K562 (cell line): ENCODE data around the gene UROD. TPM values are rescaled to one million over a fixed set of nuclear protein-coding genes. Genes with fewer than 3 reads are reported as not detected.

Experiments
- BDP1 ChIP-seq: IDR thresholded peaks from 3 replicates; pipeline ENCODE4 v1.6.1; 2011; ENCODE audit not compliant: insufficient read length, insufficient read depth
- BHLHE40 ChIP-seq: IDR thresholded peaks from 2 replicates; pipeline ENCODE4 v1.6.1; 2011; ENCODE audit warnings: low read length, improper control_type of control experiment
- CBX3 ChIP-seq, 2 experiments: IDR thresholded peaks; 1 replicate in 1 of 2; 2 replicates in 1 of 2; pipeline ENCODE4 v1.6.1; 2012; ENCODE audit warnings: inconsistent platforms in 2 of 2, low read length in 2 of 2, borderline replicate concordance in 1 of 2, control low read depth in 1 of 2
- EGR1 ChIP-seq: fragments of 450-650 bp; conservative IDR thresholded peaks from 2 replicates; pipeline ENCODE4 v1.6.1; 2017; ENCODE audit warnings: mild to moderate bottlenecking
- ETV5 ChIP-seq: sonication (generic); formaldehyde crosslinking; IDR thresholded peaks from 2 replicates; pipeline ENCODE4 v1.4.0; 2020; ENCODE audit warnings: low read depth, mild to moderate bottlenecking, missing genetic modification reagents
- HDAC8 ChIP-seq: fragments of 450-650 bp; IDR thresholded peaks from 2 replicates; pipeline ENCODE4 v1.6.1; 2016; ENCODE audit warnings: mild to moderate bottlenecking, missing genetic modification characterization, moderate library complexity, missing compliant biosample characterization
- MECOM ChIP-seq: fragments of 250-450 bp; sonication (Bioruptor Pico); IDR thresholded peaks from 2 replicates; pipeline ENCODE4 v1.8.0; 2022; ENCODE audit warnings: inconsistent platforms
- RBM25 ChIP-seq: fragments of 200-400 bp; formaldehyde crosslinking; IDR thresholded peaks from 2 replicates; pipeline ENCODE4 v1.6.1; 2018; ENCODE audit warnings: low read length, low read depth, moderate library complexity; ENCODE audit not compliant: severe bottlenecking
- ZFP36 ChIP-seq: fragments of 150-350 bp; IDR thresholded peaks from 2 replicates; pipeline ENCODE4 v1.6.1; 2018; ENCODE audit warnings: low read length, low read depth; ENCODE audit not compliant: partially characterized antibody
- ZNF282 ChIP-seq: sonication (generic); formaldehyde crosslinking; IDR thresholded peaks from 2 replicates; pipeline ENCODE4 v1.8.1; 2023; ENCODE audit warnings: missing genetic modification reagents
- ZSCAN32 ChIP-seq: fragments of 450-650 bp; formaldehyde crosslinking; IDR thresholded peaks from 2 replicates; pipeline ENCODE4 v1.4.0; 2020; ENCODE audit warnings: mild to moderate bottlenecking, moderate library complexity
- polyA plus RNA-seq, 8 experiments: library from polyadenylated mRNA; depleted of rRNA in 4 of 8; stranded (reverse) in 5 of 8; unstranded in 3 of 8; fragments of >200 nt; fragmentation: Nextera tagmentation in 2 of 8; fragmentation: Illumina TruSeq in 1 of 8; extraction: Ambion mirVana in 2 of 8; extraction: Trizol in 1 of 8; gene quantifications; 2 replicates each; pipeline versions ENCODE4 v1.2.1 to v1.2.3, GENCODE V29; 2011 to 2014; ENCODE audit warnings: inconsistent platforms in 1 of 8, missing spikeins in 1 of 8
- total RNA-seq, 7 experiments: library from RNA; depleted of rRNA in 6 of 7; stranded (reverse); fragments of >200 nt in 6 of 7; fragmentation: Illumina TruSeq in 2 of 7; extraction: Trizol in 2 of 7; gene quantifications; 2 replicates each; pipeline versions ENCODE4 v1.2.1 to v1.2.3, GENCODE V29; 2011 to 2021; ENCODE audit warnings: low replicate concordance in 1 of 7
- TF ChIP-seq, protein P1 (sequence below): fragments of 450-650 bp; IDR thresholded peaks from 2 replicates; pipeline ENCODE4 v1.6.1; 2016; ENCODE audit warnings: low read depth
- TF ChIP-seq, protein P2 (sequence below): fragments of 450-650 bp; conservative IDR thresholded peaks from 2 replicates; pipeline ENCODE4 v1.6.1; 2016; ENCODE audit warnings: missing genetic modification characterization, low read depth, mild to moderate bottlenecking, missing compliant biosample characterization, moderate library complexity
- TF ChIP-seq, protein P3 (sequence below): sonication (generic); formaldehyde crosslinking; IDR thresholded peaks from 2 replicates; pipeline ENCODE4 v1.4.0; 2020; ENCODE audit warnings: mild to moderate bottlenecking, missing genetic modification reagents
- TF ChIP-seq, protein P4 (sequence below): fragments of 250-450 bp; sonication (Bioruptor Pico); IDR thresholded peaks from 2 replicates; pipeline ENCODE4 v1.4.0; 2020

Gene UROD
- total and polyA plus RNA-seq, 9 of the 15 experiments (the other 6 are each of a cell fraction or from before 2014, with no cell fraction given), result 533 to 2,933 (median 1,100) TPM

DNA sequence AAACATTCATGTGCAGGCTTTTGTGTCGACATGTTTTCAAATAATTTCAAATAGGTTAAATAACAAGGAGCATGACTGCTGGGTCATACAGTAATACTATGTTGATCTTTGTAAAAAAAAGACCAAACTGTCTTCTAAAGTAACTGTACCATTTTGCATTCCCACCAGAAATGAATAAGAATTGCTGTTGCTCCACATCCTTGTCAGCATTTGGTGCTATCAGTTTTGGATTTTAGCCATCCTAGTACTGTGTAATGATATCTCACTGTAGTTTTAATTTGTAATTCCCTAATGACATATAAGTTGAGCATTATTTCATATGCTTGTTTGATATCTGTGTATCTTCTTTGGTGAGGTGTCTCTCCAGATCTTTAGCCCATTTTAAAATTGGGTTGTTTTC lies 11.6 kb downstream of the UROD start (continued):
- TF ChIP-seq, protein P1, sequence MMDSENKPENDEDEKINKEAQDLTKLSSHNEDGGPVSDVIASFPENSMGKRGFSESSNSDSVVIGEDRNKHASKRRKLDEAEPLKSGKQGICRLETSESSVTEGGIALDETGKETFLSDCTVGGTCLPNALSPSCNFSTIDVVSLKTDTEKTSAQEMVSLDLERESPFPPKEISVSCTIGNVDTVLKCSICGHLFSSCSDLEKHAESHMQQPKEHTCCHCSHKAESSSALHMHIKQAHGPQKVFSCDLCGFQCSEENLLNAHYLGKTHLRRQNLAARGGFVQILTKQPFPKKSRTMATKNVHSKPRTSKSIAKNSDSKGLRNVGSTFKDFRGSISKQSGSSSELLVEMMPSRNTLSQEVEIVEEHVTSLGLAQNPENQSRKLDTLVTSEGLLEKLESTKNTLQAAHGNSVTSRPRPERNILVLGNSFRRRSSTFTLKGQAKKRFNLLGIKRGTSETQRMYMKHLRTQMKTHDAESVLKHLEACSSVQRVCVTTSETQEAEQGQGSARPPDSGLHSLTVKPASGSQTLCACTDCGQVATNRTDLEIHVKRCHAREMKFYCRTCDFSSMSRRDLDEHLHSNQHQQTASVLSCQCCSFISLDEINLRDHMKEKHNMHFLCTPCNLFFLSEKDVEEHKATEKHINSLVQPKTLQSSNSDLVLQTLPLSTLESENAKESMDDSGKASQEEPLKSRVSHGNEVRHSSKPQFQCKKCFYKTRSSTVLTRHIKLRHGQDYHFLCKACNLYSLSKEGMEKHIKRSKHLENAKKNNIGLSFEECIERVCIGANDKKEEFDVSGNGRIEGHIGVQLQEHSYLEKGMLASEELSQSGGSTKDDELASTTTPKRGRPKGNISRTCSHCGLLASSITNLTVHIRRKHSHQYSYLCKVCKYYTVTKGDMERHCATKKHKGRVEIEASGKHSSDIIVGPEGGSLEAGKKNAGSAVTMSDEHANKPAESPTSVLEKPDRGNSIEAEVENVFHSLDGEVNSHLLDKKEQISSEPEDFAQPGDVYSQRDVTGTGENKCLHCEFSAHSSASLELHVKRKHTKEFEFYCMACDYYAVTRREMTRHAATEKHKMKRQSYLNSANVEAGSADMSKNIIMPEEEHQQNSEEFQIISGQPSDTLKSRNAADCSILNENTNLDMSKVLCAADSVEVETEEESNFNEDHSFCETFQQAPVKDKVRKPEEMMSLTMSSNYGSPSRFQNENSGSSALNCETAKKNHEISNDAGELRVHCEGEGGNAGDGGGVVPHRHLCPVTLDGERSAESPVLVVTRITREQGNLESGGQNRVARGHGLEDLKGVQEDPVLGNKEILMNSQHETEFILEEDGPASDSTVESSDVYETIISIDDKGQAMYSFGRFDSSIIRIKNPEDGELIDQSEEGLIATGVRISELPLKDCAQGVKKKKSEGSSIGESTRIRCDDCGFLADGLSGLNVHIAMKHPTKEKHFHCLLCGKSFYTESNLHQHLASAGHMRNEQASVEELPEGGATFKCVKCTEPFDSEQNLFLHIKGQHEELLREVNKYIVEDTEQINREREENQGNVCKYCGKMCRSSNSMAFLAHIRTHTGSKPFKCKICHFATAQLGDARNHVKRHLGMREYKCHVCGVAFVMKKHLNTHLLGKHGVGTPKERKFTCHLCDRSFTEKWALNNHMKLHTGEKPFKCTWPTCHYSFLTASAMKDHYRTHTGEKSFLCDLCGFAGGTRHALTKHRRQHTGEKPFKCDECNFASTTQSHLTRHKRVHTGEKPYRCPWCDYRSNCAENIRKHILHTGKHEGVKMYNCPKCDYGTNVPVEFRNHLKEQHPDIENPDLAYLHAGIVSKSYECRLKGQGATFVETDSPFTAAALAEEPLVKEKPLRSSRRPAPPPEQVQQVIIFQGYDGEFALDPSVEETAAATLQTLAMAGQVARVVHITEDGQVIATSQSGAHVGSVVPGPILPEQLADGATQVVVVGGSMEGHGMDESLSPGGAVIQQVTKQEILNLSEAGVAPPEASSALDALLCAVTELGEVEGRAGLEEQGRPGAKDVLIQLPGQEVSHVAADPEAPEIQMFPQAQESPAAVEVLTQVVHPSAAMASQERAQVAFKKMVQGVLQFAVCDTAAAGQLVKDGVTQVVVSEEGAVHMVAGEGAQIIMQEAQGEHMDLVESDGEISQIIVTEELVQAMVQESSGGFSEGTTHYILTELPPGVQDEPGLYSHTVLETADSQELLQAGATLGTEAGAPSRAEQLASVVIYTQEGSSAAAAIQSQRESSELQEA, result peak; percentile 67
- TF ChIP-seq CBX3 (IDR thresholded peaks at IDR 0.05; ENCODE audit: borderline replicate concordance in 1 of 2, low read length in 2 of 2), result peak in 1 of 2 experiments; percentile 41; a peak in 1 of 3 replicates
- TF ChIP-seq, protein P2, sequence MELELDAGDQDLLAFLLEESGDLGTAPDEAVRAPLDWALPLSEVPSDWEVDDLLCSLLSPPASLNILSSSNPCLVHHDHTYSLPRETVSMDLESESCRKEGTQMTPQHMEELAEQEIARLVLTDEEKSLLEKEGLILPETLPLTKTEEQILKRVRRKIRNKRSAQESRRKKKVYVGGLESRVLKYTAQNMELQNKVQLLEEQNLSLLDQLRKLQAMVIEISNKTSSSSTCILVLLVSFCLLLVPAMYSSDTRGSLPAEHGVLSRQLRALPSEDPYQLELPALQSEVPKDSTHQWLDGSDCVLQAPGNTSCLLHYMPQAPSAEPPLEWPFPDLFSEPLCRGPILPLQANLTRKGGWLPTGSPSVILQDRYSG (tag), result no peak
- no peak for TF ChIP-seq EGR1
- TF ChIP-seq ZSCAN32, result no peak
- no peak for TF ChIP-seq MECOM
- TF ChIP-seq, protein P3, sequence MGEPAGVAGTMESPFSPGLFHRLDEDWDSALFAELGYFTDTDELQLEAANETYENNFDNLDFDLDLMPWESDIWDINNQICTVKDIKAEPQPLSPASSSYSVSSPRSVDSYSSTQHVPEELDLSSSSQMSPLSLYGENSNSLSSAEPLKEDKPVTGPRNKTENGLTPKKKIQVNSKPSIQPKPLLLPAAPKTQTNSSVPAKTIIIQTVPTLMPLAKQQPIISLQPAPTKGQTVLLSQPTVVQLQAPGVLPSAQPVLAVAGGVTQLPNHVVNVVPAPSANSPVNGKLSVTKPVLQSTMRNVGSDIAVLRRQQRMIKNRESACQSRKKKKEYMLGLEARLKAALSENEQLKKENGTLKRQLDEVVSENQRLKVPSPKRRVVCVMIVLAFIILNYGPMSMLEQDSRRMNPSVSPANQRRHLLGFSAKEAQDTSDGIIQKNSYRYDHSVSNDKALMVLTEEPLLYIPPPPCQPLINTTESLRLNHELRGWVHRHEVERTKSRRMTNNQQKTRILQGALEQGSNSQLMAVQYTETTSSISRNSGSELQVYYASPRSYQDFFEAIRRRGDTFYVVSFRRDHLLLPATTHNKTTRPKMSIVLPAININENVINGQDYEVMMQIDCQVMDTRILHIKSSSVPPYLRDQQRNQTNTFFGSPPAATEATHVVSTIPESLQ, result no peak
- TF ChIP-seq BDP1, result no peak
- TF ChIP-seq RBM25, result peak; percentile 94
- TF ChIP-seq ZFP36, result peak; percentile 86
- TF ChIP-seq HDAC8, result no peak
- TF ChIP-seq ZNF282 (CRISPR knock-in tag), result no peak
- TF ChIP-seq, protein P4, sequence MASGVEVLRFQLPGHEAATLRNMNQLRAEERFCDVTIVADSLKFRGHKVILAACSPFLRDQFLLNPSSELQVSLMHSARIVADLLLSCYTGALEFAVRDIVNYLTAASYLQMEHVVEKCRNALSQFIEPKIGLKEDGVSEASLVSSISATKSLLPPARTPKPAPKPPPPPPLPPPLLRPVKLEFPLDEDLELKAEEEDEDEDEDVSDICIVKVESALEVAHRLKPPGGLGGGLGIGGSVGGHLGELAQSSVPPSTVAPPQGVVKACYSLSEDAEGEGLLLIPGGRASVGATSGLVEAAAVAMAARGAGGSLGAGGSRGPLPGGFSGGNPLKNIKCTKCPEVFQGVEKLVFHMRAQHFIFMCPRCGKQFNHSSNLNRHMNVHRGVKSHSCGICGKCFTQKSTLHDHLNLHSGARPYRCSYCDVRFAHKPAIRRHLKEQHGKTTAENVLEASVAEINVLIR (CRISPR knock-in tag), result no peak
- TF ChIP-seq BHLHE40, result no peak
- no peak for TF ChIP-seq ETV5 (CRISPR knock-in tag)
